Loucy (cell line): Measurements from ENCODE around the gene GINS1.

Experiments used
- EZH2phosphoT487 ChIP-seq: fragments of 200-600 bp; IDR thresholded peaks from 2 replicates; pipeline ENCODE4 v1.6.1; 2018; ENCODE audit warnings: antibody characterized with exemption, mild to moderate bottlenecking, moderate library complexity, borderline replicate concordance
- TF ChIP-seq, protein P1 (sequence below): fragments of 200-600 bp; sonication (generic); conservative IDR thresholded peaks from 2 replicates; pipeline ENCODE4 v1.5.1; 2014; ENCODE audit warnings: mild to moderate bottlenecking, antibody characterized with exemption, low read length

DNA sequence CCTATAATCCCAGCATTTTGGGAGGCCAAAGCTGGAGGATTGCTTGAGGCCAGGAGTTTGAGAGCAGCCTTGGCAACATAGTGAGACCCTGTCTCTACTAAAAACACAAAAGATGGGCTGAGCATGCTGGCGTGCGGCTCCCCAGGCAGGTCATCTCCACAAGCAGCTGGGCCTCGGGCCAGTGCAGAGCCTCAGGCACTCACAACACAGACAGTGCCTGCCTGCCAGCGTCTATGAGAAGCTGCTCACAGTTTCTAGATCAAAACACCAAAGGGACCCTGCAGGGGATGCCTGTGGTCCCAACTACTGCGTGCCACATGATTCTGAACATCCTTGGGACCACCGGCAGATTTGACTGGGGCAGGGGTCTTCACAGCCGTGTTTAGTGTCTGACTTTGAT is 59.4 kb downstream of the GINS1 start:
- TF ChIP-seq, protein P1, sequence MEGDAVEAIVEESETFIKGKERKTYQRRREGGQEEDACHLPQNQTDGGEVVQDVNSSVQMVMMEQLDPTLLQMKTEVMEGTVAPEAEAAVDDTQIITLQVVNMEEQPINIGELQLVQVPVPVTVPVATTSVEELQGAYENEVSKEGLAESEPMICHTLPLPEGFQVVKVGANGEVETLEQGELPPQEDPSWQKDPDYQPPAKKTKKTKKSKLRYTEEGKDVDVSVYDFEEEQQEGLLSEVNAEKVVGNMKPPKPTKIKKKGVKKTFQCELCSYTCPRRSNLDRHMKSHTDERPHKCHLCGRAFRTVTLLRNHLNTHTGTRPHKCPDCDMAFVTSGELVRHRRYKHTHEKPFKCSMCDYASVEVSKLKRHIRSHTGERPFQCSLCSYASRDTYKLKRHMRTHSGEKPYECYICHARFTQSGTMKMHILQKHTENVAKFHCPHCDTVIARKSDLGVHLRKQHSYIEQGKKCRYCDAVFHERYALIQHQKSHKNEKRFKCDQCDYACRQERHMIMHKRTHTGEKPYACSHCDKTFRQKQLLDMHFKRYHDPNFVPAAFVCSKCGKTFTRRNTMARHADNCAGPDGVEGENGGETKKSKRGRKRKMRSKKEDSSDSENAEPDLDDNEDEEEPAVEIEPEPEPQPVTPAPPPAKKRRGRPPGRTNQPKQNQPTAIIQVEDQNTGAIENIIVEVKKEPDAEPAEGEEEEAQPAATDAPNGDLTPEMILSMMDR = no peak
- TF ChIP-seq EZH2phosphoT487 = no peak
